Stimulated activated CD4-positive, alpha-beta T cell treated with anti-CD3 and anti-CD28 coated beads, Interleukin-12 subunit alpha, Interleukin-12 subunit beta, amount 100 ng/mL, for 48 hours (primary cell): ENCODE data around the gene ACADSB.

Experiments used
- DNase-seq, 3 donors: peaks; one replicate each; pipeline ENCODE4 v3.0.0-alpha.2; 2020; ENCODE audit warnings: low read depth in 2 of 3, low spot score in 1 of 3

Gene ACADSB

DNA sequence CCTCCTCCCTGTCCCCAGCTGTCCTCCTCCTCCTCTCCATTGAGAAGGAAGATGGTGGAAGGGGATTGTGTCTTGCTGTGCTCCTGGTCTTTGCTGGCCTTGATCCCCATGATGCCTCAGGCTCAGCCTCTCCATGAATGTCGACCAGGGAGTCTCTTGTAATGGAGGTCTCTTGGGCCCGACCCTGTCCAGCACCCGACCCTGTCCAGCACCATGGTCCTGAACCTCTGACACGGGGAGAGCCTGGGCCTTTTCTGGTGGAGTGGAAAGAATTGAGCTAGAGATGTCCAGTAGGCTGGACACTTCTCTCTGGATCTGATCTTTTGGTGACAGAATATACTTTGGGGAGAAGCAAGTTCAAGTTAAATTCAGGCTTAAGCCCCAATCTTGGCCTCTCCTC lies 84.7 kb downstream of the ACADSB start:
- no peak for DNase-seq

DNA sequence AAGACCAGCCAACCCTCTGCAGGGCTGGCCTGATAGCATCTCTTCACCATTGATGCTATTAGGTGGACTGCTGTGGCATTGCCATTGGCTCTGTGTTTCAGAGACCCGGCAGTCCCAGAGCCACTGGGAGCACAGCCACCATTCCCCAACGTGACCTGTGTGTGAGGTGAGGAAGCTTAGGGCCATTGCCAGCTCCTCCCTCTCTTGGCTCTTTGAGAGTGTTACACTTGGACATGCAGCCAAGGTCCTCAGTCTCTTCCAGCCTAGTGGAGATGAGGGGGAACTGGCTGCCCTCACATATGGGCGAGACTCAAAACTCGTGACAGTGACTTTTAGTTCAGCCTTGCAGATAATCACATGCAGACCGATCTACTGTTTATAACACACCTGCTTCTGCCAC lies 87.6 kb downstream of the ACADSB start:
- DNase-seq, result no peak

GRCh38 chr10:123097039-123097438 lies 88.2 kb downstream of the ACADSB start:
- DNase-seq, result no peak

DNA sequence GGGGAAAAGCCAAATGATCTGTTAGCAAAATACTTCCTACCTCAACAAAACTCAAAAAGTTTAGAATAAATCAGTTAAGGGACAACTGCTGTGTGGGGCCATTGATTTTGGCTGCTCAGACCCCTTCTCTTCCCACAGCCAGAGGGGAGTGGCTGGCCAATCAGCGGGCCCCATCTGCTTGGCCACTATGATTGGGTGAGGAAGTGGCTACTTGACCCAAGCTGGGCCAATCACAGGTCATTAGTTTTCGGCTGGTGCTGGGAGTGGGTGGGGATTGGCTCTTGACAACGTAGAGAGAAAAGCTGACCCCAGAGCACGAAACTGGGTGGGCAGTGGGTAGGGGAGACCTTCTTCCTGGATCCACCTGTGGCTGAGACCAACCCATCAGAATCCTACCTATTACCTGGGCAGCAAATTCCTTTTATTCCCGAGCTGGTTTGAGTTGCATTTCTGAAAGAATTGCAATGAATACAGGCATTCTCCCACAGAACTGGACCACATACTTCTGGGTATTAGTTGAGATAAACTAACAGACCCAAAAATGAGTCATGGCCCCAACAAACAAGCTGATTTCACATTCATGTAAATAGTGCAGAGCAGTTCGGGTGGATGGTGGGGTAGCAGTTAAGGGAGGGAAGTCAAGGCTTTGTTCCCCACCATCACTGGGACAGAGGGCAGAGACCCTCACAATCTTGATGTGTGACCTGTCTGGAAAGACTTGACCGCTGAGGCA lies 91.4 kb downstream of the ACADSB start:
- DNase-seq, result no peak

DNA sequence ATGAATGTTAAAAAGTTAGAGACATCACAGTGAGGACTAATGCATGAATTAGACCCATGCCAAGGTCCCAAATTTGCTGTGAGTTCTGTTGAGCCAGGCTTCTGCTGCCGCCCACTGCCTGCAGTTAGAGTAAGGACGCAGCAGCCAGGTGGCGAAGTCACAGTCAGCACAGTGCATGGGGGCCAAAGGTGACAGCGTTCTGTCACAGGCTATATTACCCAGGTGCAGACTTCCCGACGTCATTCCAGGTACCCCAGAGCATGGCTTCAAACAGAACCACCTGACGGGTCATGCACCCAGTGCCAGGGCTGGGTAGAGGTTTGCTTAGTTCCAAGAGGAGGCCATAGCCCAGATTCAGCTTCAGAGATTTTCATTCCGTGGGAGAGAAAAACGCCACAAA lies 93.1 kb downstream of the ACADSB start:
- DNase-seq, result no peak

DNA sequence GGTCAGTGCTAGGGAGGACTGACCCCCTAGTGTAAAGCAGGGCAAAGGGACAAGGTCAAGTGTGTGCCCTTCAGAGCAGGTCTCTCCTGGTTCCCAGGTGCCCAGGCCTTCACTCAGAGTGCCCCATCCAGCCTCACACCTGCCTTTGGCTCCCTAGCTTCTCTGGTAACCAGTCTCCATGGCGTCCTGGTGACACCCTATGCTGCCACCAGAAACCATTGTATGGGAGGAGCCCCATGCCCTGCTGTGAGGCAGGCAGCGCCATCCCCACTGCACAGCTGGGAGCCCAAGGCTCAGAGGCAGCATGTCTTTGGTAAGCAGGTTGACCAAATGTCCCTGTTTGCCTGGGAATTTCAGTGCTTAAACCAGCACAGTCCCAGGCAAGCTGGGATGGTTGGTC lies 93.9 kb downstream of the ACADSB start:
- no peak for DNase-seq

DNA sequence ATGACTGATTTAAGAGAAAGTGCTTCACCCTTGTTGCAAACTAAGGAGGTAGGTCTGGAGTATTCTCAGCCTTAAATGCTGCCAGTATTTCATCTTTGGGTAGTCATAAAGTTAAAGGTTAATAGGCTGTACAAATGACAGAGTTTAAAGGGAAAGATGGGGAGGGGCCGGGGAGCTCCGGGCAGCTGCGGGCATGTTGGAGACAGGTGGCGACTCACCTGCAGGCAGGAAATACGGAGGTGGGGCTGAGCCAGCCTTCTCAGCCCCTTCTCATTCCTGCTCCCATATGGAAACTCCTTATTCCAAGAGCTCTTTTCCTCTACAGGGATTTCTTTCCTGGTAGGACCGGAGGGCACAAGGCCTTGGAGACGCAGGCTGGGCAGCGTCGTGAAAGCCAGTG lies 95.1 kb downstream of the ACADSB start:
- DNase-seq, result no peak
